ENCODE data around the gene SEMA6D. TPM values are rescaled to one million over a fixed set of nuclear protein-coding genes. Genes with fewer than 3 reads are reported as not detected.

Gene SEMA6D
- total and polyA plus RNA-seq, 2 experiments from 2014 or later, result 18.9 to 34.1 TPM

- Histone ChIP-seq H2AFZ (no peak overlapping the region), H3K79me2 (peaks cover 21% of the 10 kb centered on the region), H3K4me3 (no peak overlapping the region), H3K27ac (no peak overlapping the region), H3K36me3 (replicated peaks; ENCODE audit: insufficient read depth, low read depth) (no peaks in the 10 kb centered on the region), H3K4me2 (no peak overlapping the region), H3K27me3 (no peaks in the 10 kb centered on the region), H3K4me1 (ENCODE audit: insufficient read depth) (peaks cover 7% of the 10 kb centered on the region), H3K9me2 (replicated peaks; ENCODE audit: insufficient read depth) (no peaks in the 10 kb centered on the region), H4K20me1 (ENCODE audit: insufficient read depth, poor library complexity, severe bottlenecking) (no peaks in the 10 kb centered on the region), H3K9me3 (ENCODE audit: low read depth) (no peaks in the 10 kb centered on the region)
- WGBS (ENCODE audit: low lambda C conversion rate, missing lambda C conversion rate), result 66% methylated on average over 2 of the region's 2 CpGs
- DNase-seq (ENCODE audit: low spot score), result no peak
- TF ChIP-seq EZH2phosphoT487 (IDR thresholded peaks at IDR 0.05; ENCODE audit: low read depth, severe bottlenecking, unreplicated experiment) (no peak), EZH2 (IDR thresholded peaks at IDR 0.05; ENCODE audit: borderline replicate concordance) (no peak)
Observed at GRCh38 chr15:47742742-47743141, 25.4 kb downstream of the SEMA6D start.

GRCh38 chr15:47743385-47743784 lies 26.1 kb downstream of the SEMA6D start:
- H2AFZ ChIP-seq, result no peak overlapping the region
- H3K79me2 ChIP-seq, result peaks cover 22% of the 10 kb centered on the region
- H4K20me1 ChIP-seq (ENCODE audit: insufficient read depth, poor library complexity, severe bottlenecking), result no peaks in the 10 kb centered on the region
- TF ChIP-seq EZH2 (IDR thresholded peaks at IDR 0.05; ENCODE audit: borderline replicate concordance) (no peak), CTCF (IDR thresholded peaks at IDR 0.05; ENCODE audit: poor library complexity) (no peak), EZH2phosphoT487 (IDR thresholded peaks at IDR 0.05; ENCODE audit: low read depth, severe bottlenecking, unreplicated experiment) (no peak)
- H3K27me3 ChIP-seq, result no peaks in the 10 kb centered on the region
- WGBS (ENCODE audit: low lambda C conversion rate, missing lambda C conversion rate), result 91% methylated on average over 6 of the region's 6 CpGs
- H3K36me3 ChIP-seq (replicated peaks; ENCODE audit: insufficient read depth, low read depth), result no peaks in the 10 kb centered on the region
- H3K4me2 ChIP-seq, result no peak overlapping the region
- H3K9me2 ChIP-seq (replicated peaks; ENCODE audit: insufficient read depth), result no peaks in the 10 kb centered on the region
- no peak overlapping the region for H3K27ac ChIP-seq
- H3K9me3 ChIP-seq (ENCODE audit: low read depth), result no peaks in the 10 kb centered on the region
- DNase-seq (ENCODE audit: low spot score), result no peak
- peaks cover 5% of the 10 kb centered on the region for H3K4me1 ChIP-seq (ENCODE audit: insufficient read depth)
- H3K4me3 ChIP-seq, result no peak overlapping the region

- TF ChIP-seq EZH2phosphoT487 (IDR thresholded peaks at IDR 0.05; ENCODE audit: low read depth, severe bottlenecking, unreplicated experiment), result peak; percentile 76
- no peak for TF ChIP-seq CTCF (IDR thresholded peaks at IDR 0.05; ENCODE audit: poor library complexity)
- H2AFZ ChIP-seq, result no peak overlapping the region
- H3K79me2 ChIP-seq, result peaks cover 22% of the 10 kb centered on the region
- no peaks in the 10 kb centered on the region for H3K27me3 ChIP-seq
- H3K4me1 ChIP-seq (ENCODE audit: insufficient read depth), result peaks cover 5% of the 10 kb centered on the region
- no peaks in the 10 kb centered on the region for H3K9me3 ChIP-seq (ENCODE audit: low read depth)
- H4K20me1 ChIP-seq (ENCODE audit: insufficient read depth, poor library complexity, severe bottlenecking), result no peaks in the 10 kb centered on the region
- H3K27ac ChIP-seq, result no peak overlapping the region
- no peak overlapping the region for H3K4me3 ChIP-seq
- no peaks in the 10 kb centered on the region for H3K9me2 ChIP-seq (replicated peaks; ENCODE audit: insufficient read depth)
- DNase-seq (ENCODE audit: low spot score), result no peak
- WGBS (ENCODE audit: low lambda C conversion rate, missing lambda C conversion rate), result 11% methylated on average over 1 of the region's 1 CpG
- no peak overlapping the region for H3K4me2 ChIP-seq
- no peaks in the 10 kb centered on the region for H3K36me3 ChIP-seq (replicated peaks; ENCODE audit: insufficient read depth, low read depth)
Observed at GRCh38 chr15:47743886-47744285, 26.6 kb downstream of the SEMA6D start.

- Histone ChIP-seq H3K9me3 (ENCODE audit: low read depth) (no peaks in the 10 kb centered on the region), H4K20me1 (ENCODE audit: insufficient read depth, poor library complexity, severe bottlenecking) (no peaks in the 10 kb centered on the region), H3K27me3 (no peaks in the 10 kb centered on the region), H3K4me3 (no peak overlapping the region), H3K27ac (no peak overlapping the region), H3K4me1 (ENCODE audit: insufficient read depth) (peaks cover 5% of the 10 kb centered on the region), H2AFZ (no peak overlapping the region), H3K79me2 (peaks cover 22% of the 10 kb centered on the region), H3K36me3 (replicated peaks; ENCODE audit: insufficient read depth, low read depth) (no peaks in the 10 kb centered on the region), H3K9me2 (replicated peaks; ENCODE audit: insufficient read depth) (no peaks in the 10 kb centered on the region), H3K4me2 (no peak overlapping the region)
- TF ChIP-seq EZH2 (IDR thresholded peaks at IDR 0.05; ENCODE audit: borderline replicate concordance) (no peak), CTCF (IDR thresholded peaks at IDR 0.05; ENCODE audit: poor library complexity) (no peak), EZH2phosphoT487 (IDR thresholded peaks at IDR 0.05; ENCODE audit: low read depth, severe bottlenecking, unreplicated experiment) (no peak)
- 89% methylated on average over 10 of the region's 10 CpGs for WGBS (ENCODE audit: low lambda C conversion rate, missing lambda C conversion rate)
- DNase-seq (ENCODE audit: low spot score), result no peak
Observed at GRCh38 chr15:47744496-47744895, 27.2 kb downstream of the SEMA6D start.

All from hepatocyte (in vitro differentiated cells).